Activated naive CD4-positive, alpha-beta T cell treated with anti-CD3 and anti-CD28 coated beads, Interleukin-2, amount 50 U/mL, for 24 hours (primary cell): Measurements from ENCODE around the gene SLC17A9.
"Not testable (repeated sequence)": the region's sequence is repeated elsewhere in the genome, so short reads cannot be mapped to it uniquely, and the experiment has no call there.

Experiments used
- H3K27ac Mint-ChIP-seq: one replicate; pipeline ENCODE4 v1.8.0; 2021; ENCODE audit warnings: mild to moderate bottlenecking, mixed read lengths
- H3K27me3 Mint-ChIP-seq: one replicate; pipeline ENCODE4 v1.8.0; 2021; ENCODE audit warnings: mixed read lengths
- H3K36me3 Mint-ChIP-seq: one replicate; pipeline ENCODE4 v1.8.0; 2021; ENCODE audit warnings: mixed read lengths
- H3K4me1 Mint-ChIP-seq: one replicate; pipeline ENCODE4 v1.8.0; 2021; ENCODE audit warnings: mixed read lengths
- H3K4me3 Mint-ChIP-seq: one replicate; pipeline ENCODE4 v1.8.0; 2021; ENCODE audit warnings: mild to moderate bottlenecking, mixed read lengths
- H3K9me3 Mint-ChIP-seq: one replicate; pipeline ENCODE4 v1.8.0; 2021; ENCODE audit warnings: mixed read lengths

The SLC17A9 gene

DNA sequence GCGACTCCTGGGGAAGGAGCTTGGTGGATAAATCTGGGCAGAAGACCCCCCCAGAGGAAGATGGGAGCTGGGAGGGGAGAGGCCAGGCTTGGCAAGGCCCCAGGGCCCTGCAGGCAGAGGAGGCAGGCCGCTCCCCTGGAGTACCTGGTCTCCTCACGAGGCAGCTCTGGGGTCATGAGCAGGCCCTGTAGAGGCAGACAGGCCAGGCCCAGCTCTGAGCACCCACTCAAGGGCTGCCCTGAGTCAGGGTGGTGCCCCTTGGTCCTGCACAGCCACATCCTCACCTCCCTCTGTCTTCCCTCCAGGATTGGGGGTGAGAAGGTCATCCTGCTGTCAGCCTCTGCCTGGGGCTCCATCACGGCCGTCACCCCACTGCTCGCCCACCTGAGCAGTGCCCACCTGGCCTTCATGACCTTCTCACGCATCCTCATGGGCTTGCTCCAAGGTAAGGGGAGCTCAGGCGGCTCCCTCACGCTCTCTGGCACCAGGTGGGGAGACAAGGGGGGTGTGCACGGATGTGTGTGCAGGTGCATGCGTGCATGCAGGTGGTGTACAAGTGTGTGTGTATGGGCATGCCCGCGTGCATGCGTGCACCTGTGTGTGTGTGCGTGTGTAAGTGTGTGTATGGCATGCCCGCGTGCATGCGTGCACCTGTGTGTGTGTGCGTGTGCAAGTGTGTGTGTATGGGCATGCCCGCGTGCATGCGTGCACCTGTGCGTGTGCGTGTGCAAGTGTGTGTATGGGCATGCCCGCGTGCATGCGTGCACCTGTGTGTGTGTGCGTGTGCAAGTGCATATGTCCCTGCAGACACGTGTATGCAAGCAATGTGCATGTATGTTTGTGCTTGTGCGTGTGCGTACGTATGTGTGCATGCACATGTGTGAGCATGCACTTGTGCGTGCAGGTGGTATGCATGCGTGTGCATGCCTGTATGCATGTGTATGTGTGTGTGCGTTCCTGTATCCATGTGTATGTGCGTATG lies 4.9 kb downstream of the SLC17A9 start:
- Mint-ChIP-seq H3K4me1 (peaks cover 26% of the 10 kb centered on the region), H3K9me3 (no peaks in the 10 kb centered on the region), H3K36me3 (no peaks in the 10 kb centered on the region), H3K27me3 (no peaks in the 10 kb centered on the region), H3K4me3 (no peak overlapping the region), H3K27ac (no peak overlapping the region)

DNA sequence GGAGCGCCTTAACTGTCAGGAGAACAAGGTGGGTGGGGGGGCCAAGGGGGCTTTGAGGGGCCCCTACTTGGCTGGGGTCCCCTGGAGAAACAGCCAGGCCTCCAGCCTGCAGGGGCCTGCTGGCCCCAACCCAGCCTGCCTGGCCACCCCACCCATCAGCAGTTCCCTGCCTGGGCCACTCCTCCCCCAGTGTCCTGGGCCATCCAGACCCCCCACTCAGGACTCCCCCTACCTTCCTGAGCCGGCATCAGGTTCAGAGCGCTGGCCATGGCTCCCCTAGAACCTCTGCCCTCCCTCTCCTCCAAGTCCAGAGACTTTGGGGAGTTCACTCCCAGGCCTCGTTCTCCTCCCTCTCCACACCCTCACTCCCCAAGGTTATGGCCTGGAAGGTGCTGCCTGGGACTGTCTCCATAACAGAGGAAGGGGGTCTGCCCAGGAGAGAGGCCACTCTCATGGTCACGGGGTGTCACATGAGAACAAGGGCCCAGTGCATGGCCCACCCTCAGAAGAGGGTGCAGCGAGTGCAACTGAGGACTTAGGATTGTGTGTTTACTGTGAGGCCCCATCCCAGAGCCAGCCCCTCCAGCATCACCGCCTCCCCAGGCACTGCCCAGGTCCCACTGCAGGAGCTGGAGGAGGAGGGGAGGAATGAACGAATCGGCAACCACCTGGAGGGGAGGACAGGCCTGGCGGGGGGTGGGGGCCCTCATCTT lies 6.0 kb downstream of the SLC17A9 start:
- H3K27me3 Mint-ChIP-seq: no peaks in the 10 kb centered on the region

DNA sequence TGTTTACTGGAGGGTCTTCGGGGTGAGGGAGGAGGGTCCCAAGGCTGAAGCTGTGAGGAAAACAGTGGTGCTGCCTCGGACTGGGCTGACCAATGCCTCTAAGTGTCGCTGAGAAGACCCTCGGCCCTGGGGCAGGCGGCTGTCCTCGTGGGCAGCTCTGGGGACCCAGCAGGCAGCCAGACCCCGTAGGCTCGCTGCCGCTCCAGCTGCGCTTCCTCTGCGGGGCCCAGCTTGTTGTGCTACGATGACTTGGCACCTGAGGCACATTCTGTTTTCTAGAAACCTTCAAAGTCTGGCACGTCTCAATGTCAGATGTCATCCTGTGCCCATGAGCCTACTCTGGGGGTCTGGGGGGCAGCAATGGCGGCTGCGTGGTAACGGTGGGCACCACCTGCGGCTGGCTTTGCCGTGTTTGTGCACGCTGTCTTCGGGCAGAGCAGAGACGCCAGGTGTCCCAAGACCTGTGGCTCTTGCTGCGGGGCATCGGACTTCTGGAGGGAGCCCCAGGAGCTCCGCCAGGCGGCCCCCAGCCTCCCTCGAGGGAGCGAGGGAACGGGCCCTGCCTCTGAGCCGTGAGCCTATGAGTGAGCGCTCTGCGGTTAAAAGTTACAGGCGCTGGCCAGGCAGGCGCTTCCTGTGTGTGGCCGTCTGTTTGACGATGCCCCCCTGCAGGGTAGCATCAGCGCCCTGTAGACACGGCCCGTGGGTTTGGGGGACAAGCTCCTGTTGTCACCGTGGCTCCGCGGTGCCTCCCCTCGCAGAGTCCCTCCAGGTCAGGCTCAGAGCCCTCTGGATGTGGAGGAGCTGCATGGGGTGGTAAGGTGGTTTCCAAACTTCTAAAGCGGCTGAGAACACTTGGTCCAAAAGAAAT lies 6.8 kb downstream of the SLC17A9 start:
- no peaks in the 10 kb centered on the region for H3K27me3 Mint-ChIP-seq
- no peaks in the 10 kb centered on the region for H3K36me3 Mint-ChIP-seq
- no peak overlapping the region for H3K4me3 Mint-ChIP-seq
- no peaks in the 10 kb centered on the region for H3K9me3 Mint-ChIP-seq
- peaks cover 16% of the 10 kb centered on the region for H3K4me1 Mint-ChIP-seq
- H3K27ac Mint-ChIP-seq: no peak overlapping the region

More for the DNA sequence above, 6.0 kb downstream of the SLC17A9 start:
- Mint-ChIP-seq H3K27ac (no peak overlapping the region), H3K4me1 (peaks cover 24% of the 10 kb centered on the region), H3K36me3 (no peaks in the 10 kb centered on the region), H3K4me3 (no peak overlapping the region), H3K9me3 (no peaks in the 10 kb centered on the region)

DNA sequence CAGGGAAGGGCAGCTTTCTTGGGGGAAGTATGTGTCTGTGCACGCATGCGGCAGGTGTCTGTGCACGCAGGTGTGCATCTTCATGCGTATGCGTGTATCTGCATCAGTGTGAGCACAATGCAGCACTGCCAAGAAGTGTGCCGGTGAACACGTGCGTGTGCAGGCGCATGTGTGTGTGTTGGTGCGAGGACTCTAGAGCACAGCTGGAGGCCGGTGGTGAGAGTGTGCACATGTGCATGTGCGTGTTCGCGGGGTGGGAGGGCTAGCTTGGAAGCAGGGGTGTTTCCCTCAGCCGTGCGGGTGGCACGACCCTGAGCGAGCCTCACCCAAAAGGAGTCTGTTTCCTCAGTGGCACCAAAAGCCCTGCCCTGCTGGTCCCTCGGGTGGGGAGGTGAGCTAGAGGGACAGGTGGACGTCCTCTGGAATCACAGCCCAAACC lies 7.5 kb downstream of the SLC17A9 start:
- Mint-ChIP-seq H3K36me3 (no peaks in the 10 kb centered on the region), H3K4me1 (peaks cover 10% of the 10 kb centered on the region), H3K4me3 (no peak overlapping the region), H3K27ac (no peak overlapping the region), H3K9me3 (no peaks in the 10 kb centered on the region), H3K27me3 (no peaks in the 10 kb centered on the region)

DNA sequence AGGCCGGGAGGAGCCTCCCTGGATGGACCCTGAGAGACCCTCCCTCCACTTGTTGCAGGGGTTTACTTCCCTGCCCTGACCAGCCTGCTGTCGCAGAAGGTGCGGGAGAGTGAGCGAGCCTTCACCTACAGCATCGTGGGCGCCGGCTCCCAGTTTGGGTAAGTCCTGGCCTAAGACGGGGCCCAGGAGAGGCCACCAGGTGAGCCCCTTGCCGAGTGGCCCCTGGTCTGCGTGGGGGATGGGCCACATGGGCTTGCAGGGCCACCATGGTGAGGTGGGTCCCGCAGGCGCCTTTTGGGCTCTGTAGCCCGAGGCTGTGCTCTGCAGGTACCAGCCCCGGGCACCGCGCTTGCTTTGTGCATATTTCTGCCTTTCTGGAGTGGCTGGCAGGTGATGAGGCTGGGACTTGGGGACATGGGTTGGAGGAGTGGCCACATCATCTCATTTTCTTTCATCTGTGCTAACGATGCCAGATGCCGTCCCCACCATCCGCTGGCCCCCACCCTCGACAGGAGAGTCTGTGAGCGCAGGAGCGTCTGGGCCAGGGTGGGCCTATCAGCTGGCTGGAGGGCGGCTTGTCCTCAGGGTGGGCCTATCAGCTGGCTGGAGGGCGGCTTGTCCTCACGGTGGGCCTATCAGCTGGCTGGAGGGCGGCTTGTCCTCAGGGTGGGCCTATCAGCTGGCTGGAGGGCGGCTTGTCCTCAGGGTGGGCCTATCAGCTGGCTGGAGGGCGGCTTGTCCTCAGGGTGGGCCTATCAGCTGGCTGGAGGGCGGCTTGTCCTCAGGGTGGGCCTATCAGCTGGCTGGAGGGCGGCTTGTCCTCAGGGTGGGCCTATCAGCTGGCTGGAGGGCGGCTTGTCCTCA lies 8.2 kb downstream of the SLC17A9 start:
- not testable (repeated sequence) for H3K36me3 Mint-ChIP-seq, H3K4me3 Mint-ChIP-seq, H3K27me3 Mint-ChIP-seq, H3K9me3 Mint-ChIP-seq
- H3K4me1 Mint-ChIP-seq: peaks cover 10% of the 10 kb centered on the region
- H3K27ac Mint-ChIP-seq: peak overlapping the region; percentile 55

DNA sequence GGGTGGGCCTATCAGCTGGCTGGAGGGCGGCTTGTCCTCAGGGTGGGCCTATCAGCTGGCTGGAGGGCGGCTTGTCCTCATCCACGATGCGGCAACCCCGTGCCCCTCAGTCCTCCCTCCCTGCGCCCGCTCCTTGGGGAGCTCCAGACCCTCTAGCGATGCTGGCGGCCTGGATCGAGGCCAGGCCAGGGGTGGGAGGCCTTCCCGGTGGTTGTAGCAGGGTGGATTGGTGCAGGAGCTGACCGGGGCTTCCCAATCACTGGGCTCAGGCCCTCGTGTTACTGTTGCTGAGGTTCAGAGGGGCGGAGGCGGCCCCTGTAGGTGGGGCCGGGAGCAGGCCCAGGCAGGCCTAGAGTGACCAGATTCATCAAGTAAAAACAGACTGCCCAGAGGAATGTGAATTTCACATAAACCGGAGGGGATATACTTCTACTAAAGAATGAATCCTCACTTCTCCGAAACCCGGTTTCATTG lies 8.8 kb downstream of the SLC17A9 start:
- H3K27me3 Mint-ChIP-seq: no peaks in the 10 kb centered on the region
- no peaks in the 10 kb centered on the region for H3K9me3 Mint-ChIP-seq
- no peak overlapping the region for H3K4me3 Mint-ChIP-seq
- H3K36me3 Mint-ChIP-seq: no peaks in the 10 kb centered on the region
- H3K27ac Mint-ChIP-seq: no peak overlapping the region
- peaks cover 10% of the 10 kb centered on the region for H3K4me1 Mint-ChIP-seq

DNA sequence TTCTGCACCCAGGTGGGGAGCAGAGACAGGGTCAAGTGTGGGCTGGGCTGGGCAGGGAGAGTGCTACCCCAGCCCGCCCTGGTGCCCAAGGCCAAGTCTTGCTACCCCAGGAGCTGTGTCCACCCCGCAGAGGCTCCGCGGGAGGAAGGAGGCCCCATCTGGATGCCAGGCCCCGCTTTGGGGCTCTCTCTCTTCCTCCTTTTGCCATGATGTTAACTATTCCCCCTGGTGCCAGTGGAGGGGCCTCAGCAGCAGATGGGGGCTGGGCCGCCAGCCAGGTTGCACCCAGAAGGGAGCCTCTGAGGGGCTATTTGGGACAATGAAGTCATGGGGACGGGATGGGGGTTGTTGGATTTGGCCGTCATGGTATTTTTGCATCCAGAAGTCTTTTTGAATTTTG lies 9.3 kb downstream of the SLC17A9 start:
- H3K36me3 Mint-ChIP-seq: no peaks in the 10 kb centered on the region
- H3K27ac Mint-ChIP-seq: no peak overlapping the region
- no peaks in the 10 kb centered on the region for H3K9me3 Mint-ChIP-seq
- no peaks in the 10 kb centered on the region for H3K27me3 Mint-ChIP-seq
- peaks cover 10% of the 10 kb centered on the region for H3K4me1 Mint-ChIP-seq
- H3K4me3 Mint-ChIP-seq: no peak overlapping the region

DNA sequence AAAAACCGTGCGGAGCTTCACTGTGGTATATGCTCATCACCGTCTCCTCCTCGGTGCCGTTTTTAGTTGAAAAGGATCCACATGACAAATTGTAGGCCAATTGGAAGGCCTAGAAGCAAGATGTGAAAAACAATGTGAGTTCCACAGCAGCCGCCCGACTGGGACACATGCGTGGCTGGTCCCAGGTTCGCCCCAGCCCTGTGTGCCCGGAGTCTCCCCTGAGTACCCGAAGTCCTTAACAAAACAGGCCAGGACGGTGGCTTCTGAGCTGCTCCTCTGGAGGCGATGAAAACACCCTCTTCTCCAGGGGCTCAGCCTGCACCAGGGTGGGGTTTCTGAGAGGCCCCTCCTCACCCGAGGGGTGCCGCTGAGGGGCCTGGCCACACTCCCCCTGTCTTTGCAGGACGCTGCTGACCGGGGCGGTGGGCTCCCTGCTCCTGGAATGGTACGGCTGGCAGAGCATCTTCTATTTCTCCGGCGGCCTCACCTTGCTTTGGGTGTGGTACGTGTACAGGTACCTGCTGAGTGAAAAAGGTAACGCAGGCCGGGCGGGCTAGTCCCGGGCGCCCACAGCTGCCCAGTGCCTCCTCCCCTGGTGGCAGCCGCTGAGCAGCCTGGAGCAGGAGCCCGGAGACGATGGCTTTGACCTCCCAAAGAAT lies 9.8 kb downstream of the SLC17A9 start:
- H3K27me3 Mint-ChIP-seq: no peaks in the 10 kb centered on the region
- no peak overlapping the region for H3K27ac Mint-ChIP-seq
- no peaks in the 10 kb centered on the region for H3K9me3 Mint-ChIP-seq
- H3K4me3 Mint-ChIP-seq: no peak overlapping the region
- peaks cover 10% of the 10 kb centered on the region for H3K4me1 Mint-ChIP-seq
- H3K36me3 Mint-ChIP-seq: no peaks in the 10 kb centered on the region

DNA sequence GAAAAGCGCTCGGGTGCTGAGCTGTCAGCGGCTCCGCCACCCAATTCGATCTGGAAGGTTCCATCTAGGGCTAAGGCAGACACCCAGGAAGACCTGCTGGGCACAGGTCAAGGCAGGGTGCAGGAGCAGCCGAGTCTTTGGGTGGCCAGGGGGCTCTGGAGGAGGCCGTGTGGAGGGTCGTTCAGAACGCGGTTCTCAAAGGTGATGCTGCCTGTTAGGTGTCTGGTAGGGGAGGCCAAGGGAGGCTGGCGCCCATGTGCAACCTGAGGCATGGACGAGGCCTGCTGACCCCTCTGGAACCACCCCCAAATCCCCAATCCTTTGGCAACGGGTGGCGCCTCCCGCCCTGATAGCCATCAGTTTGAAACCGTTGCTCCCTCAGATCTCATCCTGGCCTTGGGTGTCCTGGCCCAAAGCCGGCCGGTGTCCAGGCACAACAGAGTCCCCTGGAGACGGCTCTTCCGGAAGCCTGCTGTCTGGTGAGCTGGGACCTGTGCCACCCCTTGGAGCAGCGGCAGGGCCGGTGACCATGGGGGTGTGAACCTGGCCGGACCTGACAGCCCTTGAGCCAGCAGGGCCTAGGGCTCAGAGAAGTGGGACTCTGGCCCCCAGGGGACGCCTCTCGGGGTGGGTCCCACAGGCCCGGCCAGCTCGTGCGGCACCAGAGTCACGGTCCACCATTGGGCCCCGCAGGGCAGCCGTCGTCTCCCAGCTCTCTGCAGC lies 10.5 kb downstream of the SLC17A9 start:
- no peaks in the 10 kb centered on the region for H3K27me3 Mint-ChIP-seq
- no peaks in the 10 kb centered on the region for H3K36me3 Mint-ChIP-seq
- no peak overlapping the region for H3K4me3 Mint-ChIP-seq

DNA sequence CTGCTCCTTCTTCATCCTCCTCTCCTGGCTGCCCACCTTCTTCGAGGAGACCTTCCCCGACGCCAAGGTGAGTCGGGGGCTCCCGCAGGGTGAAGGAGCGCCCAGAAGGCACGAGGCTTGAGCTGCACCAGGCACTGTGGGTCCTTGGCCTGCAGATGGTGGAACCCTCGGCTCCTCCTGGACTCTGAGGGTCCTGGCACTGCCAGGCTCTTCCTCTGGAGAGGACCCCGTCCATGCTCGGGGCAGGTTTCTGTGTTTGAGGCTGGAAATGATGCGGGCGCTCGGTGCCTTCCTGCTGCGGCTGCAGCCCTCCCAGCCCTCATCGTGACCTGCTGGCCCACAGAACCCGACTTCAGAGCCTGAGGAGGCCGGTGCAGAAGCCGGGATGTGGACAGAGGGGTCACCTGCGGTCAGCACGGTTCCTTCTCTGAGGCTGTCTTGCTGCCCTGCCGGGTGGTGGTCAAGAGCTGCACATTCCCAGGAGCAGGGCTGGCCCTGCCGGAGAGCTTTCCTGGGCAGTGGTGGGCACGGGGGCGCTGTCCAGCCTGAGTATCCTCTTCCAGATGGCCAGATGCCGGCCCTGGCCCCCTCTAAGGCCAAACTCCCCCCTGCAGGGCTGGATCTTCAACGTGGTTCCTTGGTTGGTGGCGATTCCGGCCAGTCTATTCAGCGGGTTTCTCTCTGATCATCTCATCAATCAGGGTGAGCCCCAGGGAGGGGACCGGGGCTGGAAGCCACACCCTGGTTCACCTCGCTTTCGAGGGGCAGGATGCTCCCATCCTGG lies 11.3 kb downstream of the SLC17A9 start:
- Mint-ChIP-seq H3K27ac (no peak overlapping the region), H3K27me3 (no peaks in the 10 kb centered on the region), H3K4me3 (no peak overlapping the region), H3K36me3 (no peaks in the 10 kb centered on the region), H3K9me3 (no peaks in the 10 kb centered on the region), H3K4me1 (peaks cover 10% of the 10 kb centered on the region)

More for the DNA sequence above, 10.5 kb downstream of the SLC17A9 start:
- Mint-ChIP-seq H3K9me3 (no peaks in the 10 kb centered on the region), H3K27ac (no peak overlapping the region), H3K4me1 (peaks cover 10% of the 10 kb centered on the region)

DNA sequence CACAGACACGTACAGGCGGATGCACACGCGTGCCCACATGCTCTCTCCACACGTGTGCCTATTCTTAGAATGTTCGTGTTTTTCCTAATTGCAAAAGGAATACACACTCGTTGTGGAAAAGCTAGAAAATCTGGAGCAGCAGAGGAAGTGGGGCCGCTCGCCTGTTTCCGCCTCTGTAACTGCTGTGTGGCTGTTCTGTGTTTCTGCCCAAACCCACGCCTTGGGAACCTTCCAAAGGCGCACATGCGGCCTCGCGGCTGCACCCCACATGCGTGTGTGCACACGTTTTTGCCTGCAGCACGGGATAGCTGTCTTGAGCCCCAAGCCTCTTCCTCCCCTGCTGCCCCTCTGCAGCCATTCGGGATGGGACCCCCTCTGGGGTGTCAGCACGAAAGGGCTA lies 12.2 kb downstream of the SLC17A9 start:
- H3K9me3 Mint-ChIP-seq: no peaks in the 10 kb centered on the region
- no peak overlapping the region for H3K27ac Mint-ChIP-seq
- no peaks in the 10 kb centered on the region for H3K36me3 Mint-ChIP-seq
- H3K4me3 Mint-ChIP-seq: no peak overlapping the region
- H3K4me1 Mint-ChIP-seq: peaks cover 4% of the 10 kb centered on the region
- no peaks in the 10 kb centered on the region for H3K27me3 Mint-ChIP-seq

DNA sequence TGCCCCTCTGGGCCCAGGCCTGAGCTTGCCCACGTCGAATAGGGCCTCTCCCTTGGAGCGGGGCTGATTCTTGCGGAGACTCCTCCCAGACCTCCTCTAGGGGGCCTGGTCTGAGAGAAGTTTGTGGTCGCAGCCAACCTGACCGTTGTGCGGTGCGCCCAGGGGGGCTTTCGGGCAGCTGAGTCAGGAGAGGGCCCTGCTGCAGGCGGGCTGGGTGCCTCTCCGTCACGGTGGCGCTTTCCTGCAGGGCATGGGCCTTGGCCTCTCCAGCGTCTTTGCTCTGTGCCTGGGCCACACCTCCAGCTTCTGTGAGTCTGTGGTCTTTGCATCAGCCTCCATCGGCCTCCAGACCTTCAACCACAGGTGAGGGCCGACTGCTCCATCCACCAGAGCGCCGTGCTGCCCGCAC lies 12.9 kb downstream of the SLC17A9 start:
- Mint-ChIP-seq H3K27ac (no peak overlapping the region), H3K9me3 (no peaks in the 10 kb centered on the region), H3K36me3 (no peaks in the 10 kb centered on the region), H3K4me1 (no peaks in the 10 kb centered on the region), H3K27me3 (no peaks in the 10 kb centered on the region), H3K4me3 (no peak overlapping the region)
